H1 (cell line): ENCODE results near the gene ARHGEF28. TPM values are rescaled to one million over a fixed set of nuclear protein-coding genes. Genes with fewer than 3 reads are reported as not detected.
A peak's percentile ranks its signal among the peaks of the same experiment; 100 is the strongest.

ENCODE experiments used
- CTCF ChIA-PET: fragments of 300-600 bp; sonication (Branson Sonifier 250); formaldehyde crosslinking; loops from one replicate; lab custom pipeline; 2021; ENCODE audit not compliant: partially characterized antibody; lab: Charles Lee
- POLR2A ChIA-PET: fragments of 300-600 bp; sonication (Branson Sonifier 250); formaldehyde crosslinking; loops from one replicate; lab custom pipeline; 2021; ENCODE audit warnings: inconsistent platforms; ENCODE audit not compliant: partially characterized antibody; lab: Charles Lee
- DNase-seq, 2 experiments: peaks; one replicate each; pipeline versions ENCODE4 v3.0.0 to v3.0.0-alpha.2; 2010 to 2022; ENCODE audit warnings: low spot score in 2 of 2, low read depth in 1 of 2, mixed read lengths in 1 of 2
- FAIRE-seq: peaks from 2 replicates; lab custom pipeline; 2011; peaks lifted over from hg19 to GRCh38; lab: Jason Lieb, UNC
- H2AFZ ChIP-seq: 2 replicates; pipeline ENCODE4 v1.8.1; 2012; ENCODE audit warnings: low read length, inconsistent platforms
- H2AK5ac ChIP-seq: 2 replicates; pipeline ENCODE4 v1.6.1; 2013; ENCODE audit warnings: low read depth, low read length
- H2BK120ac ChIP-seq: replicated peaks from 2 replicates; pipeline ENCODE3; 2013; ENCODE audit warnings: low read depth, low read length, inconsistent platforms
- H2BK12ac ChIP-seq: 2 replicates; pipeline ENCODE4 v1.6.1; 2013; ENCODE audit warnings: low read depth, low read length
- H2BK15ac ChIP-seq: 2 replicates; pipeline ENCODE4 v1.6.1; 2013; ENCODE audit warnings: low read length
- H2BK20ac ChIP-seq: 2 replicates; pipeline ENCODE4 v1.6.1; 2013; ENCODE audit warnings: low read length
- H2BK5ac ChIP-seq: 2 replicates; pipeline ENCODE4 v1.6.1; 2013; ENCODE audit warnings: low read depth, low read length
- H3K14ac ChIP-seq: 2 replicates; pipeline ENCODE4 v1.6.1; 2013; ENCODE audit warnings: inconsistent platforms; ENCODE audit not compliant: insufficient read length
- H3K18ac ChIP-seq: 2 replicates; pipeline ENCODE4 v1.6.1; 2013; ENCODE audit warnings: low read length; ENCODE audit errors: extremely low read depth
- H3K23ac ChIP-seq: 2 replicates; pipeline ENCODE4 v1.6.1; 2013; ENCODE audit warnings: inconsistent platforms; ENCODE audit not compliant: insufficient read length
- H3K23me2 ChIP-seq: 2 replicates; pipeline ENCODE4 v1.6.1; 2013; ENCODE audit warnings: low read depth, low read length
- H3K27ac ChIP-seq: 2 replicates; pipeline ENCODE4 v1.6.1; 2011; ENCODE audit warnings: low read depth, low read length, inconsistent platforms
- H3K27me3 ChIP-seq, 4 experiments: replicated peaks in 1 of 4; 1 replicate in 1 of 4; 2 replicates in 3 of 4; pipeline versions ENCODE4 v1.6.1 to v1.8.1; 2011 to 2013; ENCODE audit warnings: low read length in 3 of 4, mild to moderate bottlenecking in 3 of 4, inconsistent platforms in 2 of 4, mixed read lengths in 2 of 4, moderate library complexity in 1 of 4; ENCODE audit not compliant: control insufficient read depth in 3 of 4, insufficient read depth in 3 of 4; ENCODE audit errors: extremely low read depth in 1 of 4
- H3K36me3 ChIP-seq, 4 experiments: 2 replicates each; pipeline versions ENCODE4 v1.6.1 to v1.8.1; 2011 to 2013; ENCODE audit warnings: mild to moderate bottlenecking in 4 of 4, low read length in 3 of 4, moderate library complexity in 2 of 4, control low read depth in 1 of 4, inconsistent platforms in 1 of 4; ENCODE audit not compliant: insufficient read depth in 4 of 4, control insufficient read depth in 2 of 4
- H3K4ac ChIP-seq: replicated peaks from 2 replicates; pipeline ENCODE3; 2013; ENCODE audit warnings: low read length, low read depth, mixed read lengths, inconsistent platforms; ENCODE audit not compliant: insufficient read length
- H3K4me1 ChIP-seq, 4 experiments: replicated peaks in 1 of 4; 1 replicate in 1 of 4; 2 replicates in 3 of 4; pipeline versions ENCODE4 v1.6.1 to v1.8.1; 2011 to 2013; ENCODE audit warnings: low read length in 3 of 4, inconsistent platforms in 2 of 4, mixed read lengths in 1 of 4; ENCODE audit not compliant: insufficient read depth in 4 of 4, control insufficient read depth in 3 of 4
- H3K4me2 ChIP-seq, 2 experiments: 2 replicates each; pipeline versions ENCODE4 v1.6.1 to v1.8.1; 2011 to 2013; ENCODE audit warnings: low read depth in 2 of 2, low read length in 2 of 2, control low read depth in 1 of 2, inconsistent platforms in 1 of 2, mild to moderate bottlenecking in 1 of 2; ENCODE audit not compliant: insufficient read depth in 1 of 2
- H3K4me3 ChIP-seq, 4 experiments: fragments of 200-600, 300-600 bp in 1 of 4; sonication (generic), shearing (Covaris generic), sonication (Bioruptor Twin) in 1 of 4; 2 replicates each; pipeline versions ENCODE4 v1.5.1 to v1.8.1; 2011 to 2016; ENCODE audit warnings: low read length in 4 of 4, low read depth in 3 of 4, control low read depth in 2 of 4, inconsistent platforms in 2 of 4, mild to moderate bottlenecking in 2 of 4, mixed read lengths in 1 of 4, moderate library complexity in 1 of 4; ENCODE audit not compliant: insufficient read depth in 2 of 4; ENCODE audit errors: extremely low read depth in 1 of 4
- H3K56ac ChIP-seq: replicated peaks from 2 replicates; pipeline ENCODE3; 2013; ENCODE audit warnings: low read depth, mild to moderate bottlenecking, mixed read lengths, low read length, inconsistent platforms; ENCODE audit not compliant: insufficient read length
- H3K79me1 ChIP-seq: 2 replicates; pipeline ENCODE4 v1.6.1; 2013; ENCODE audit warnings: low read depth, low read length, control low read depth
- H3K79me2 ChIP-seq, 2 experiments: 2 replicates each; pipeline versions ENCODE4 v1.6.1 to v1.8.1; 2012 to 2013; ENCODE audit warnings: low read length in 2 of 2, mild to moderate bottlenecking in 2 of 2, inconsistent platforms in 1 of 2; ENCODE audit not compliant: insufficient read depth in 2 of 2, control insufficient read depth in 1 of 2
- H3K9ac ChIP-seq, 4 experiments: replicated peaks in 1 of 4; 1 replicate in 1 of 4; 2 replicates in 3 of 4; pipeline versions ENCODE4 v1.6.1 to v1.8.1; 2011 to 2013; ENCODE audit warnings: low read depth in 3 of 4, low read length in 3 of 4, control low read depth in 2 of 4, mild to moderate bottlenecking in 2 of 4, moderate library complexity in 2 of 4, inconsistent platforms in 1 of 4; ENCODE audit errors: extremely low read depth in 1 of 4
- H3K9me3 ChIP-seq, 2 experiments: 2 replicates each; pipeline versions ENCODE4 v1.6.1 to v1.8.1; 2012 to 2013; ENCODE audit warnings: mild to moderate bottlenecking in 2 of 2, moderate library complexity in 2 of 2, control low read depth in 1 of 2, inconsistent platforms in 1 of 2, low read depth in 1 of 2, low read length in 1 of 2, mixed read lengths in 1 of 2; ENCODE audit not compliant: insufficient read depth in 2 of 2
- H4K20me1 ChIP-seq, 2 experiments: replicated peaks in 1 of 2; 2 replicates each; pipeline versions ENCODE3 to v1.8.1; 2011 to 2013; ENCODE audit warnings: inconsistent platforms in 2 of 2, low read length in 2 of 2, mild to moderate bottlenecking in 1 of 2; ENCODE audit not compliant: insufficient read depth in 2 of 2, control insufficient read depth in 1 of 2
- H4K5ac ChIP-seq: 2 replicates; pipeline ENCODE4 v1.6.1; 2013; ENCODE audit warnings: low read length, low read depth, mixed read lengths, inconsistent platforms; ENCODE audit not compliant: insufficient read length
- H4K8ac ChIP-seq: 2 replicates; pipeline ENCODE4 v1.8.0; 2013; ENCODE audit warnings: mild to moderate bottlenecking, moderate library complexity, low read length, inconsistent platforms; ENCODE audit not compliant: insufficient read depth; ENCODE audit errors: extremely low read depth
- H4K91ac ChIP-seq: replicated peaks from 2 replicates; pipeline ENCODE3; 2013; ENCODE audit warnings: low read length, mixed read lengths, inconsistent platforms; ENCODE audit not compliant: insufficient read length
- CEBPB ChIP-seq: IDR thresholded peaks from 2 replicates; pipeline ENCODE4 v1.6.1; 2012; ENCODE audit warnings: low read depth, low read length
- GABPA ChIP-seq: IDR thresholded peaks from 2 replicates; pipeline ENCODE4 v1.6.1; 2011; ENCODE audit warnings: mild to moderate bottlenecking, low read length, moderate library complexity, borderline replicate concordance; ENCODE audit not compliant: insufficient read depth
- HDAC2 ChIP-seq, 2 experiments: fragments of 300-600 bp in 1 of 2; sonication (generic) in 1 of 2; IDR thresholded peaks; 2 replicates each; pipeline ENCODE4 v1.6.1; 2011 to 2012; ENCODE audit warnings: low read depth in 2 of 2, low read length in 2 of 2, mild to moderate bottlenecking in 2 of 2, moderate library complexity in 2 of 2, borderline replicate concordance in 1 of 2, inconsistent platforms in 1 of 2
- SAP30 ChIP-seq: fragments of 300-600 bp; sonication (generic); IDR thresholded peaks from 2 replicates; pipeline ENCODE4 v1.7.1; 2012; ENCODE audit warnings: low read length, moderate library complexity, mild to moderate bottlenecking, inconsistent platforms; ENCODE audit not compliant: insufficient read depth, insufficient replicate concordance
- SP1 ChIP-seq: IDR thresholded peaks from 2 replicates; pipeline ENCODE4 v1.6.1; 2011; ENCODE audit warnings: low read depth, low read length
- TBP ChIP-seq: IDR thresholded peaks from 2 replicates; pipeline ENCODE4 v1.6.1; 2011; ENCODE audit warnings: low read depth, low read length, improper control_type of control experiment
- ZNF274 ChIP-seq: IDR thresholded peaks from 2 replicates; pipeline ENCODE4 v1.7.0; 2012; ENCODE audit warnings: low read length, borderline replicate concordance; ENCODE audit errors: extremely low read depth
- WGBS, 2 experiments: shearing (Covaris generic) in 1 of 2; methylation state at CpG; one replicate each; pipeline versions ENCODE4 v1.1.6 to v1.1.7; 2013 to 2015; ENCODE audit warnings: low lambda C conversion rate in 2 of 2, mixed read lengths in 2 of 2, inconsistent platforms in 1 of 2, low coverage in 1 of 2, missing lambda C conversion rate in 1 of 2; ENCODE audit not compliant: insufficient replicate concordance in 2 of 2, insufficient coverage in 1 of 2, insufficient read length in 1 of 2; ENCODE audit errors: extremely low coverage in 1 of 2, missing lambda C conversion rate in 1 of 2; 5-methylcytosine and 5-hydroxymethylcytosine counted together
- polyA plus RNA-seq, 7 experiments: library from polyadenylated mRNA; depleted of rRNA in 3 of 7; stranded (reverse) in 5 of 7; unstranded in 2 of 7; fragments of >200 nt in 5 of 7; fragments of 200-250 nt in 2 of 7; gene quantifications; 1 replicate in 5 of 7; 2 replicates in 1 of 7; 4 replicates in 1 of 7; pipeline versions ENCODE4 v1.2.1 to v1.2.3, GENCODE V29; 2011 to 2013; ENCODE audit warnings: missing spikeins in 2 of 7, mixed read lengths in 2 of 7
- total RNA-seq: library from RNA; stranded (reverse); fragmentation: NEBNext Ultra II Directional; extraction: Animal tissue kit (Norgen Biotek cat#: 25700); gene quantifications from 2 replicates; pipeline ENCODE4 v1.2.1, GENCODE V29; 2021

The ARHGEF28 gene
- total and polyA plus RNA-seq, 2 of the 8 experiments (the other 6 are each of a cell fraction or from before 2014, with no cell fraction given) = 0.33 to 1.0 TPM

DNA sequence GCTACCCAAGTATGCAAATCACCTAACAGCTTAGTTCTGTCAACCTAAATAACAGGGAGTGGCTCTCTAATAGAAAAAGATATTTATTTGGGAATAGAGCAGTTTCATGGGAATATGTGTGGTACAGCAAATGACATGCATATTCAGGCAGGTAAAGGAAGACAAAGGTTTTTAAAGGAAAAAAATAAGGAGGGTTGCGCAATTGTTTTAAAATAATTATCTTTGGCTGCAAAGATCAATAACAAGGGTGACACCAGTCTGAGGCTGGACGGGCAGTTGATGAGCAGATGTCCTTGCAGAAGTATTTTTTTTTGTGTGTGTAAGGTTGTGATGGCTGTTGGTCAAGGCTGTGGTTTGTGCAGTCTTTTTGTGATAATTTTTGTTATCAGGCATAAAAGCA lies 332.0 kb downstream of the ARHGEF28 start:
- H3K23ac ChIP-seq = no peak overlapping the region
- H3K14ac ChIP-seq = no peak overlapping the region
- no peak overlapping the region for H4K91ac ChIP-seq
- no peaks in the 10 kb centered on the region for H3K79me2 ChIP-seq
- H2BK5ac ChIP-seq = no peak overlapping the region
- H3K4me3 ChIP-seq = no peak overlapping the region
- FAIRE-seq (no peak), DNase-seq (no peak)
- H3K9ac ChIP-seq = no peak overlapping the region
- no peak overlapping the region for H4K5ac ChIP-seq
- TF ChIP-seq ZNF274 = no peak
- no peak for TF ChIP-seq SP1
- TF ChIP-seq SAP30 = no peak
- TF ChIP-seq GABPA = no peak
- TF ChIP-seq CEBPB = peak; percentile 82; the same call in 1 of the 2 replicates
- TF ChIP-seq HDAC2 (IDR thresholded peaks at IDR 0.05; ENCODE audit: borderline replicate concordance in 1 of 2, low read depth in 2 of 2, low read length in 2 of 2) = no peak
- TF ChIP-seq TBP = no peak
- no peak overlapping the region for H3K4ac ChIP-seq
- H3K36me3 ChIP-seq = no peaks in the 10 kb centered on the region
- H3K18ac ChIP-seq = no peak overlapping the region
- POLR2A ChIA-PET = no interaction called here
- WGBS, 2 experiments = 91% methylated on average over 2 of the region's 2 CpGs; no CpG with 5 or more reads in 1 of the 2 experiments
- no peak overlapping the region for H2BK120ac ChIP-seq
- H2BK20ac ChIP-seq = no peak overlapping the region
- CTCF ChIA-PET = interaction anchor here (1.4 to 1.8 kb wide), 2 partner anchors 12 to 13 kb away, joined by 4 to 7 read pairs; no protein-coding TSS in a partner anchor
- no peaks in the 10 kb centered on the region for H4K20me1 ChIP-seq
- H3K23me2 ChIP-seq = no peaks in the 10 kb centered on the region
- H3K27me3 ChIP-seq = no peaks in the 10 kb centered on the region
- H3K9me3 ChIP-seq = no peaks in the 10 kb centered on the region
- H3K79me1 ChIP-seq = no peaks in the 10 kb centered on the region
- H3K4me1 ChIP-seq = no peaks in the 10 kb centered on the region
- H2BK15ac ChIP-seq = no peak overlapping the region
- no peak overlapping the region for H3K56ac ChIP-seq
- H2AK5ac ChIP-seq = no peak overlapping the region
- H4K8ac ChIP-seq = no peak overlapping the region
- H3K27ac ChIP-seq = no peak overlapping the region
- no peak overlapping the region for H3K4me2 ChIP-seq
- H2BK12ac ChIP-seq = no peak overlapping the region
- H2AFZ ChIP-seq = 0 out of 2 replicates have a peak overlapping the region, but pooled peaks have one; percentile 25
